Fibroblast of pulmonary artery (primary cell): ENCODE data around the gene STK24.
A peak's percentile ranks its signal among the peaks of the same experiment; 100 is the strongest.

Experiments used
- DNase-seq: peaks from one replicate; pipeline ENCODE4 v3.0.0-alpha.2; 2010; ENCODE audit warnings: low read depth
- H3K4me3 ChIP-seq: replicated peaks from 2 replicates; pipeline ENCODE4 v1.5.1; 2011; ENCODE audit warnings: low read depth, mild to moderate bottlenecking, control low read depth, low read length, moderate library complexity
- CTCF ChIP-seq: IDR thresholded peaks from 2 replicates; pipeline ENCODE4 v1.5.1; 2011; ENCODE audit warnings: mild to moderate bottlenecking, control low read depth, low read length, inconsistent platforms; ENCODE audit errors: missing control alignments

Gene STK24

DNA sequence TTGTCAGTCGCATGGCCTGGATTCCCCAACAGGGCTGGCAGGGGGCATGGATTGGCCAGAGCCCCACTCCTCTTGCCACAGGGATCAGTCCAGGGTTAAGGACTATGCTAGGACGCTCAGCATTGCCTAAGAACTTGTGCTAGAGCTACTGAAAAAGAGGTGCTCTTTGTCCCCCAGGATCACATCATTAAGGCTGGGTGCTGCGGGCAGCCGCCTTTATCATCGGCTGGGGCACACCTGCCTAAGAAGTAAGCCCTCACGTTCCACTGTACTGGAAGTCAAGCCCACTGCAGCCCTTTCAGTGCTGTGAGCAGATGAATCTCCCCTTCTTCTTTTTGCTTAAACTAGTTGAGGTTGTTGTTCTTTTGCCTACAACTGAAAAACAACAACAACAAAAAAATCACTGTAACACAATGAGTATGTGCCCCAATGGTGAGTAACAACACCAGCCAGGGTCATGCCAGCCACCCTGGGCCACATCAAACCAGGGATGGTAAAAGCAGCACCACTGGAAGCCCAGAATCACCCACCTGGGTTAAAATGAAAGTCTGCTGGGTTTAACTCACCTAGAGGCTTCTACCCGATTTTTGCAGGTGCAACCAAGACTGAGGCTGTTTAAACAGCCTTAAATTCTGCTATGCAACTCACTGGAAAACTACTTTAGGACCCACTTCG is 20.6 kb downstream of the STK24 start:
- TF ChIP-seq CTCF, result no peak
- no peak overlapping the region for H3K4me3 ChIP-seq
- DNase-seq, result no peak

GRCh38 chr13:98549728-98550317 is 27.1 kb downstream of the STK24 start:
- TF ChIP-seq CTCF, result no peak
- DNase-seq, result no peak
- H3K4me3 ChIP-seq, result no peak overlapping the region

GRCh38 chr13:98549006-98549727 is 27.7 kb downstream of the STK24 start:
- peak; percentile 90 for DNase-seq
- no peak for TF ChIP-seq CTCF
- H3K4me3 ChIP-seq, result no peak overlapping the region

GRCh38 chr13:98548230-98548629 is 28.7 kb downstream of the STK24 start:
- no peak overlapping the region for H3K4me3 ChIP-seq
- DNase-seq, result no peak
- TF ChIP-seq CTCF, result no peak

DNA sequence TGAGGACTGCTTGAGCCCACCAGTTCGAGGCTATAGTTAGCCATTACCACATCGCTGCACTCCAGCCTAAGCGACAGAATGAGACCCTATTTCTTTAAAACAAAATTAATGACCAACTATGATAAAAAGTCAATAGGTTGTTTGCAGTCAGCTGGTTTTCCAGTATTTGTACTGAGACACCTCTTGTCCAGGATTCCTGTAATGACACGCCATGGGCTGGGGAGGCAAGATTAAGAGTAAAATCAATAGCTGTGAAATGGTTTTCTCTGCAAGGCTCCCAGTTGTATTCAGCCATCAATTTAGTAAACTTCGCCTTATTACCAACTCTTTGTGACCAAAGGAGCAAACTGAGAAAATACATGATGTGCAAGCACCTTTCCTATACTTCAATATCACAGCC is 29.5 kb downstream of the STK24 start:
- TF ChIP-seq CTCF, result no peak
- H3K4me3 ChIP-seq, result no peak overlapping the region
- no peak for DNase-seq

DNA sequence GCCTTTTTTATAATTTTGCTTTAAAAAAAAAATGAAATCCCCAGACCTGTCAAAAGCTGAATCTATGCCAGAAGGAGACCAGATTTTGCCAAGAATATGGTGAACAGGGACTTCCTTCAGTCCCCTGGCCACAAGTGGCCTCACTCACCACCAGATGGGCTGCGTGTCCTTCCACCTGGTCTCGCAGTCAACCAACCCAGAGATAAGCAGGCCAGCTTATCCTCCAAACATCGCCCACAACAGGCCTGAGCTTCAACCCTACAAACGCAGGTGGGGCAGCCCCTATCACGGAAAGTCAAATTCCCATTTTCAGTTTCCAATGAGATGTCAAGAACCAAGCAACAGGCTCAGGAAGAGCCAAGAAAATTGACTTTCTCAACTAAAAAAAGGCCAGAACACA is 30.5 kb downstream of the STK24 start:
- no peak overlapping the region for H3K4me3 ChIP-seq
- TF ChIP-seq CTCF, result no peak
- no peak for DNase-seq
